ENCODE data around the gene VCP. TPM values are rescaled to one million over a fixed set of nuclear protein-coding genes. Genes with fewer than 3 reads are reported as not detected.

The VCP gene
- polyA plus RNA-seq, 1 experiment = 333 TPM

- ChIA-PET POLR2A (no interaction called here), CTCF (no interaction called here)
- TF ChIP-seq, protein P1, sequence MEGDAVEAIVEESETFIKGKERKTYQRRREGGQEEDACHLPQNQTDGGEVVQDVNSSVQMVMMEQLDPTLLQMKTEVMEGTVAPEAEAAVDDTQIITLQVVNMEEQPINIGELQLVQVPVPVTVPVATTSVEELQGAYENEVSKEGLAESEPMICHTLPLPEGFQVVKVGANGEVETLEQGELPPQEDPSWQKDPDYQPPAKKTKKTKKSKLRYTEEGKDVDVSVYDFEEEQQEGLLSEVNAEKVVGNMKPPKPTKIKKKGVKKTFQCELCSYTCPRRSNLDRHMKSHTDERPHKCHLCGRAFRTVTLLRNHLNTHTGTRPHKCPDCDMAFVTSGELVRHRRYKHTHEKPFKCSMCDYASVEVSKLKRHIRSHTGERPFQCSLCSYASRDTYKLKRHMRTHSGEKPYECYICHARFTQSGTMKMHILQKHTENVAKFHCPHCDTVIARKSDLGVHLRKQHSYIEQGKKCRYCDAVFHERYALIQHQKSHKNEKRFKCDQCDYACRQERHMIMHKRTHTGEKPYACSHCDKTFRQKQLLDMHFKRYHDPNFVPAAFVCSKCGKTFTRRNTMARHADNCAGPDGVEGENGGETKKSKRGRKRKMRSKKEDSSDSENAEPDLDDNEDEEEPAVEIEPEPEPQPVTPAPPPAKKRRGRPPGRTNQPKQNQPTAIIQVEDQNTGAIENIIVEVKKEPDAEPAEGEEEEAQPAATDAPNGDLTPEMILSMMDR (IDR thresholded peaks at IDR 0.05; ENCODE audit: insufficient read depth, low read depth, low read length) = no peak
- Histone ChIP-seq H3K36me3 (ENCODE audit: control insufficient read depth, insufficient read depth, low read length) (no peaks in the 10 kb centered on the region), H3K4me3 (ENCODE audit: low read depth, low read length) (no peak overlapping the region), H3K27me3 (ENCODE audit: control insufficient read depth, insufficient read depth, low read length) (no peaks in the 10 kb centered on the region)
- no peak for DNase-seq (ENCODE audit: low read depth)
Observed at GRCh38 chr9:35073279-35073612, 821 bp upstream of the VCP start.

- H3K4me3 ChIP-seq (ENCODE audit: low read depth, low read length) = peak overlapping the region; percentile 65
- DNase-seq (ENCODE audit: low read depth) = no peak
- POLR2A ChIA-PET = interaction anchor here (0.6 to 2.1 kb wide), 3 partner anchors 8 to 330 kb away, joined by 11 to 40 read pairs (median 12); partner anchors contain the start of gene FANCG
- TF ChIP-seq, protein P1 (IDR thresholded peaks at IDR 0.05; ENCODE audit: insufficient read depth, low read depth, low read length) = peak; percentile 24; the same call in 1 of the 2 replicates
- no peaks in the 10 kb centered on the region for H3K27me3 ChIP-seq (ENCODE audit: control insufficient read depth, insufficient read depth, low read length)
- CTCF ChIA-PET = interaction anchor here (0.6 to 1.6 kb wide), 11 partner anchors 8 to 185 kb away, joined by 3 to 7 read pairs (median 3); partner anchors contain the start of genes FANCG and STOML2
- H3K36me3 ChIP-seq (ENCODE audit: control insufficient read depth, insufficient read depth, low read length) = peaks cover 8% of the 10 kb centered on the region
Observed at GRCh38 chr9:35071814-35072460, 488 bp downstream of the VCP start.

DNA sequence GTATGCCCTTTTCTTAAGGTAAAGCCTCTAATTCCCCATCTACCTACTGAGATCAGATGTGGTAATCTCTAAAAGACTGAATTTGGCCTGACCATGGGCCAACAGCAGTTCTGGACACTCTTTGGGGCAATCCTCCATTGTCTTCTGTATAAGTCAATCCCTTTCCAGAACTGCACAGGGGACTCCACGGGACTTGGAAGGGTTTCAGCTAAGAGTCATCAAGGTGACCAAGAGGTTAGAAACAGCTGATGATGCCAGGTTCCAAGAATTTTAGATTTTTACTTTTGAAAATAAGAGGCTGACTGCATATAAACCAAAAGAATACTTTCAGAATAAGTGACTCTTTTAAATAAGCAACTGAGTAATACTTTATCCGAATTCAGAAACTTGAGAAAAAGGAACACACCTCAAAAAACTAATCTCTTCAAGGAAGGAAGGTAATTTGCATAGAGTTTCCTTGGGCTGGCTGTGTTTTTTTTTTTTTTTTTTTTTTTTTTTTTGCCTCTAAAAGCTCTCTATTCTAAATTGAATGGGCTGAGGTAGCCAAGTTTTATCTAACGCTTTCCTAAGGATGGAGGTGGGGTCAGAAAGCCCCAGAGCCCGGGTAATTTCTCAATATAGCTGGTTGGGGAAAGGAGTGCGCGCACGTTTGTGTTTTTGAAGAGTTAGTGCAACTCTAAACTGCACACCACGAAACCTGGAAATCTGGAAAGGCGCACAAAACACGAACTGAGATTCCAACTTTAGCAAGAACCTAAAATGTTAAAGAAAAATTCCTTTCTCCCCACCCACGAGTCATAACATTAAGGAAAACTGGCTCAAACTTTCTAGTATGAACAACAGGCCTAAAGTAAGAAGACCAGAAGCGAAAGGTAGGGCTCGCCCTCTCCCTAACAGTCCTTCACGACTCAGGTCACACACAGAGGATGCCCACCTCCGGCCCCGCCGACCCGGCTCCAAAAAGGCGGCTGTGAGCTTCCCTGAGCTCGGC, 1.3 kb downstream of the VCP start:
- peak overlapping the region; percentile 65 for H3K4me3 ChIP-seq (ENCODE audit: low read depth, low read length)
- TF ChIP-seq, protein P1 (IDR thresholded peaks at IDR 0.05; ENCODE audit: insufficient read depth, low read depth, low read length) = no peak
- CTCF ChIA-PET = interaction anchor here (0.6 to 1.6 kb wide), 8 partner anchors 9 to 186 kb away, joined by 3 to 7 read pairs (median 4); partner anchors contain the start of genes FANCG and STOML2
- POLR2A ChIA-PET = interaction anchor here (1.5 to 2.1 kb wide), 2 partner anchors 9 to 20 kb away, joined by 11 to 40 read pairs; partner anchors contain the start of gene FANCG
- no peak for DNase-seq (ENCODE audit: low read depth)
- H3K36me3 ChIP-seq (ENCODE audit: control insufficient read depth, insufficient read depth, low read length) = peaks cover 12% of the 10 kb centered on the region
- H3K27me3 ChIP-seq (ENCODE audit: control insufficient read depth, insufficient read depth, low read length) = no peaks in the 10 kb centered on the region

- CTCF ChIA-PET = interaction anchor here (1.0 to 1.3 kb wide), 4 partner anchors 17 to 169 kb away, joined by 3 to 4 read pairs (median 4); no protein-coding TSS in a partner anchor
- TF ChIP-seq, protein P1 (IDR thresholded peaks at IDR 0.05; ENCODE audit: insufficient read depth, low read depth, low read length) = no peak
- POLR2A ChIA-PET = interaction anchor here (0.7 kb wide), 1 partner anchor 664 kb away, joined by 13 read pairs; no protein-coding TSS in a partner anchor
- Histone ChIP-seq H3K4me3 (ENCODE audit: low read depth, low read length) (no peak overlapping the region), H3K27me3 (ENCODE audit: control insufficient read depth, insufficient read depth, low read length) (no peaks in the 10 kb centered on the region), H3K36me3 (ENCODE audit: control insufficient read depth, insufficient read depth, low read length) (peaks cover 22% of the 10 kb centered on the region)
- no peak for DNase-seq (ENCODE audit: low read depth)
Observed at GRCh38 chr9:35069020-35069419, 3.4 kb downstream of the VCP start.

DNA sequence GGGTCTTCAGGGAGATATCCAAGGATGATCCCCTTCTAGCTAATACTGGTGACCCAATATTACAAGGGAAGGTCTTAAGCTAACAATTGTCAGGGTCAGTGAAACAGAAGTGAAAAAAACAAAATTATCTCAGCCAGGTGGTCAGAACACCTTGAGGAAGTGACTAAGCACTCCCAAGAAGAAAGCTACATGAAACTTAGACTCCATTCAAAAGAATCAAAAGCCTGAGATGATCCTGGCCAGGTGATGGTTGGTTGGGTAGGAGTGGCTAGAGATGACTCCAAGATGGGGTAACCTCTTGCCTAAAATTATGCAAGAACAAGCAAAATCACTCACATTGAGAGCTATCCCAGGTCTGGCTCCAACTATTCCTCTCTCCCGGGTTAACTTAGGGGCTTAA, 5.4 kb downstream of the VCP start:
- Histone ChIP-seq H3K4me3 (ENCODE audit: low read depth, low read length) (no peak overlapping the region), H3K36me3 (ENCODE audit: control insufficient read depth, insufficient read depth, low read length) (peaks cover 37% of the 10 kb centered on the region), H3K27me3 (ENCODE audit: control insufficient read depth, insufficient read depth, low read length) (no peaks in the 10 kb centered on the region)
- POLR2A ChIA-PET = no interaction called here
- TF ChIP-seq, protein P1 (IDR thresholded peaks at IDR 0.05; ENCODE audit: insufficient read depth, low read depth, low read length) = no peak
- CTCF ChIA-PET = interaction anchor here (1.9 kb wide), 1 partner anchor 16 kb away, joined by 8 read pairs; no protein-coding TSS in a partner anchor
- no peak for DNase-seq (ENCODE audit: low read depth)

All from BJ (cell line).